ENCODE measurements around the gene NXF3.
"Not testable (repeated sequence)": the region's sequence is repeated elsewhere in the genome, so short reads cannot be mapped to it uniquely, and the experiment has no call there.

The NXF3 gene

GRCh38 chrX:103092942-103093341 lies at the start of gene NXF3:
TSS of gene NXF3 (minus strand) at chrX:103093143. CDS start at chrX:103093023, 120 bp downstream.
- no peak for DNase-seq

- not testable (repeated sequence) for DNase-seq
These were observed 43.6 kb upstream of the NXF3 start for GRCh38 chrX:103136528-103136927.

- DNase-seq, result no peak
These were observed 31.3 kb upstream of the NXF3 start for GRCh38 chrX:103124284-103124683.

- DNase-seq, result no peak
These were observed 27.8 kb upstream of the NXF3 start for GRCh38 chrX:103120748-103121147.

- DNase-seq, result not testable (repeated sequence)
These were observed 24.0 kb upstream of the NXF3 start for GRCh38 chrX:103116970-103117369.

- DNase-seq, result not testable (repeated sequence)
These were observed 16.6 kb upstream of the NXF3 start for GRCh38 chrX:103109497-103109896.

GRCh38 chrX:103107836-103108235 lies 14.9 kb upstream of the NXF3 start:
- DNase-seq, result no peak

GRCh38 chrX:103107227-103107737 lies 14.3 kb upstream of the NXF3 start:
- not testable (repeated sequence) for DNase-seq

- not testable (repeated sequence) for DNase-seq
These were observed 11.4 kb upstream of the NXF3 start for GRCh38 chrX:103104370-103104769.

GRCh38 chrX:103103866-103104265 lies 10.9 kb upstream of the NXF3 start:
- not testable (repeated sequence) for DNase-seq

- no peak for DNase-seq
These were observed 8.5 kb upstream of the NXF3 start for GRCh38 chrX:103101299-103102042.

GRCh38 chrX:103100484-103100883 lies 7.5 kb upstream of the NXF3 start:
- no peak for DNase-seq

GRCh38 chrX:103099691-103100090 lies 6.7 kb upstream of the NXF3 start:
- DNase-seq, result no peak

GRCh38 chrX:103098488-103098887 lies 5.5 kb upstream of the NXF3 start:
- no peak for DNase-seq

- no peak for DNase-seq
These were observed 11.9 kb downstream of the NXF3 start for GRCh38 chrX:103081051-103081450.

GRCh38 chrX:103073467-103073866 lies 19.5 kb downstream of the NXF3 start:
- DNase-seq, result no peak

- no peak for DNase-seq
These were observed 26.3 kb downstream of the NXF3 start for GRCh38 chrX:103066606-103067005.

- peak; percentile 70 for DNase-seq
These were observed 29.0 kb downstream of the NXF3 start, which contains the start of gene BEX1 for GRCh38 chrX:103063918-103064434. TSS of gene BEX1 (minus strand) at chrX:103064171. CDS start at chrX:103063274, 897 bp downstream.

GRCh38 chrX:103063191-103063845 lies 29.6 kb downstream of the NXF3 start:
- DNase-seq, result peak; percentile 42

GRCh38 chrX:103061486-103061885 lies 31.5 kb downstream of the NXF3 start:
- DNase-seq, result no peak

- no peak for DNase-seq
These were observed 36.0 kb downstream of the NXF3 start for GRCh38 chrX:103056902-103057301.

GRCh38 chrX:103052625-103053024 lies 40.3 kb downstream of the NXF3 start:
- no peak for DNase-seq

- no peak for DNase-seq
These were observed 41.6 kb downstream of the NXF3 start for GRCh38 chrX:103051260-103051789.

- not testable (repeated sequence) for DNase-seq
These were observed 59.6 kb downstream of the NXF3 start for GRCh38 chrX:103033371-103033770.

Measured in NCI-H2029 (cell line).